ENCODE results near the gene RET. TPM values are rescaled to one million over a fixed set of nuclear protein-coding genes. Genes with fewer than 3 reads are reported as not detected.

The RET gene
- total RNA-seq, 2 donors from 2014 or later = 1.2 to 3.5 TPM

- Mint-ChIP-seq H3K9me3 (no peaks in the 10 kb centered on the region), H3K27me3 (ENCODE audit: insufficient read depth) (no peaks in the 10 kb centered on the region), H3K4me1 (peaks cover 7% of the 10 kb centered on the region), H3K36me3 (ENCODE audit: low read depth) (no peaks in the 10 kb centered on the region), H3K27ac (peak overlapping the region; percentile 64), H3K4me3 (no peak overlapping the region)
- no peak for TF ChIP-seq CTCF (conservative IDR thresholded peaks at IDR 0.05)
- Histone ChIP-seq H3K9ac (ENCODE audit: extremely low read depth, low read length, poor library complexity, severe bottlenecking) (no peak overlapping the region), H3K4me3 (ENCODE audit: low read length) (no peak overlapping the region), H3K27me3 (ENCODE audit: control insufficient read depth, insufficient read depth, low read length, poor library complexity, severe bottlenecking) (no peaks in the 10 kb centered on the region), H3K4me1 (ENCODE audit: control insufficient read depth, insufficient read depth, low read length) (no peaks in the 10 kb centered on the region), H3K9me3 (ENCODE audit: control insufficient read depth, low read length) (no peaks in the 10 kb centered on the region), H3K27ac (ENCODE audit: low read depth, low read length) (peak overlapping the region; percentile 70), H3K36me3 (ENCODE audit: control insufficient read depth, insufficient read depth, low read length) (no peaks in the 10 kb centered on the region)
- DNase-seq = peak; percentile 51
- 81% methylated on average over 5 to 9 of the region's 9 CpGs for WGBS, 2 experiments (ENCODE audit: insufficient coverage in 1 of 2, insufficient read length in 1 of 2)
Measured at GRCh38 chr10:43043773-43044447, 33.0 kb upstream of the RET start.

GRCh38 chr10:43044448-43044921 is 32.4 kb upstream of the RET start:
- WGBS, 2 experiments (ENCODE audit: insufficient coverage in 1 of 2, insufficient read length in 1 of 2) = 65 to 77% methylated on average over 3 to 10 of the region's 10 CpGs
- no peak overlapping the region for H3K4me3 Mint-ChIP-seq
- H3K4me1 ChIP-seq (ENCODE audit: control insufficient read depth, insufficient read depth, low read length) = no peaks in the 10 kb centered on the region
- H3K36me3 ChIP-seq (ENCODE audit: control insufficient read depth, insufficient read depth, low read length) = no peaks in the 10 kb centered on the region
- H3K27ac ChIP-seq (ENCODE audit: low read depth, low read length) = peak overlapping the region; percentile 70
- H3K9me3 ChIP-seq (ENCODE audit: control insufficient read depth, low read length) = no peaks in the 10 kb centered on the region
- peak; percentile 59 for DNase-seq
- no peaks in the 10 kb centered on the region for H3K27me3 Mint-ChIP-seq (ENCODE audit: insufficient read depth)
- no peaks in the 10 kb centered on the region for H3K36me3 Mint-ChIP-seq (ENCODE audit: low read depth)
- H3K4me3 ChIP-seq (ENCODE audit: low read length) = no peak overlapping the region
- no peaks in the 10 kb centered on the region for H3K27me3 ChIP-seq (ENCODE audit: control insufficient read depth, insufficient read depth, low read length, poor library complexity, severe bottlenecking)
- no peak overlapping the region for H3K9ac ChIP-seq (ENCODE audit: extremely low read depth, low read length, poor library complexity, severe bottlenecking)
- peaks cover 12% of the 10 kb centered on the region for H3K4me1 Mint-ChIP-seq
- TF ChIP-seq CTCF (conservative IDR thresholded peaks at IDR 0.05) = no peak
- no peaks in the 10 kb centered on the region for H3K9me3 Mint-ChIP-seq
- H3K27ac Mint-ChIP-seq = peak overlapping the region; percentile 64

- H3K4me3 Mint-ChIP-seq = no peak overlapping the region
- H3K9ac ChIP-seq (ENCODE audit: extremely low read depth, low read length, poor library complexity, severe bottlenecking) = no peak overlapping the region
- no peaks in the 10 kb centered on the region for H3K27me3 ChIP-seq (ENCODE audit: control insufficient read depth, insufficient read depth, low read length, poor library complexity, severe bottlenecking)
- H3K4me1 ChIP-seq (ENCODE audit: control insufficient read depth, insufficient read depth, low read length) = no peaks in the 10 kb centered on the region
- no peaks in the 10 kb centered on the region for H3K36me3 ChIP-seq (ENCODE audit: control insufficient read depth, insufficient read depth, low read length)
- H3K27me3 Mint-ChIP-seq (ENCODE audit: insufficient read depth) = no peaks in the 10 kb centered on the region
- no peak for TF ChIP-seq CTCF (conservative IDR thresholded peaks at IDR 0.05)
- H3K9me3 ChIP-seq (ENCODE audit: control insufficient read depth, low read length) = no peaks in the 10 kb centered on the region
- WGBS, 2 experiments (ENCODE audit: insufficient coverage in 1 of 2, insufficient read length in 1 of 2) = 89 to 93% methylated on average over 4 to 14 of the region's 14 CpGs
- H3K4me3 ChIP-seq (ENCODE audit: low read length) = no peak overlapping the region
- no peaks in the 10 kb centered on the region for H3K9me3 Mint-ChIP-seq
- no peak for DNase-seq
- H3K27ac ChIP-seq (ENCODE audit: low read depth, low read length) = peak overlapping the region; percentile 70
- H3K36me3 Mint-ChIP-seq (ENCODE audit: low read depth) = no peaks in the 10 kb centered on the region
- no peak overlapping the region for H3K27ac Mint-ChIP-seq
- H3K4me1 Mint-ChIP-seq = peaks cover 12% of the 10 kb centered on the region
Measured at GRCh38 chr10:43044961-43045621, 31.8 kb upstream of the RET start.
